ENCODE data around the gene ASXL3. TPM values are rescaled to one million over a fixed set of nuclear protein-coding genes. Genes with fewer than 3 reads are reported as not detected.

Gene ASXL3
- total and polyA plus RNA-seq, 2 donors from 2014 or later = 0.71 to 10.4 TPM

Other genes with a start within 250 kb of the ASXL3 start
- 3.7 TPM for gene CCDC178, start 137.5 kb upstream of the ASXL3 start, total RNA-seq
- gene CCDC178, start 137.5 kb upstream of the ASXL3 start, polyA plus RNA-seq (ENCODE audit: insufficient read depth, low read depth, low replicate concordance) = 4.6 TPM

Measured in kidney (tissue), 2 donors.